ENCODE results near the gene EIF2B4. TPM values are rescaled to one million over a fixed set of nuclear protein-coding genes. Genes with fewer than 3 reads are reported as not detected.

The EIF2B4 gene
- polyA plus RNA-seq, 1 experiment: 42.8 TPM

- TF ChIP-seq, protein P1, sequence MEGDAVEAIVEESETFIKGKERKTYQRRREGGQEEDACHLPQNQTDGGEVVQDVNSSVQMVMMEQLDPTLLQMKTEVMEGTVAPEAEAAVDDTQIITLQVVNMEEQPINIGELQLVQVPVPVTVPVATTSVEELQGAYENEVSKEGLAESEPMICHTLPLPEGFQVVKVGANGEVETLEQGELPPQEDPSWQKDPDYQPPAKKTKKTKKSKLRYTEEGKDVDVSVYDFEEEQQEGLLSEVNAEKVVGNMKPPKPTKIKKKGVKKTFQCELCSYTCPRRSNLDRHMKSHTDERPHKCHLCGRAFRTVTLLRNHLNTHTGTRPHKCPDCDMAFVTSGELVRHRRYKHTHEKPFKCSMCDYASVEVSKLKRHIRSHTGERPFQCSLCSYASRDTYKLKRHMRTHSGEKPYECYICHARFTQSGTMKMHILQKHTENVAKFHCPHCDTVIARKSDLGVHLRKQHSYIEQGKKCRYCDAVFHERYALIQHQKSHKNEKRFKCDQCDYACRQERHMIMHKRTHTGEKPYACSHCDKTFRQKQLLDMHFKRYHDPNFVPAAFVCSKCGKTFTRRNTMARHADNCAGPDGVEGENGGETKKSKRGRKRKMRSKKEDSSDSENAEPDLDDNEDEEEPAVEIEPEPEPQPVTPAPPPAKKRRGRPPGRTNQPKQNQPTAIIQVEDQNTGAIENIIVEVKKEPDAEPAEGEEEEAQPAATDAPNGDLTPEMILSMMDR (IDR thresholded peaks at IDR 0.05; ENCODE audit: insufficient read depth, low read depth, low read length): no peak
- ChIA-PET CTCF (no interaction called here), POLR2A (no interaction called here)
- DNase-seq (ENCODE audit: low read depth): no peak
- Histone ChIP-seq H3K36me3 (ENCODE audit: control insufficient read depth, insufficient read depth, low read length) (peaks cover 24% of the 10 kb centered on the region), H3K4me3 (ENCODE audit: low read depth, low read length) (no peak overlapping the region), H3K27me3 (ENCODE audit: control insufficient read depth, insufficient read depth, low read length) (no peaks in the 10 kb centered on the region)
These were observed 34.0 kb downstream of the EIF2B4 start for GRCh38 chr2:27336173-27336572.

DNA sequence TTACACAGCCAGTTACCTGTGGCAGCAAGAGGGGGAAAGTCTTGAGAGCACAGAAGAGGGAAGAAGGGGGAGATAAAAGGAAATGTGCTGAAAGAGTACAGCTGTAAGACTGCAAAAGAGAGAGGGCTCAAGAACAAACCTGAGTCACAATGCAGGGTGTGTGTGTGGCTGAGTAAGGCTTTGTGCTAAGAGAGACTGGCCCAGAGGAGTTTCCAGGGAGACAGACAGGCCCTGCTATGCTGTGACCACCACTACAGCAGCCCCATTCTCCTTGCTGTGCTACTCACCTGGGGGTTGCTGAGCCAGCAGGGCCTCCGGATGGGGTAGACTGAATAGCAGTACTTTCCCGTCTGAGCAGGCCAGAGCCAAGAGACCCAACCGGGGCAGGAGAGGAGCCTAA is 34.8 kb downstream of the EIF2B4 start:
- Histone ChIP-seq H3K27me3 (ENCODE audit: control insufficient read depth, insufficient read depth, low read length) (no peaks in the 10 kb centered on the region), H3K4me3 (ENCODE audit: low read depth, low read length) (no peak overlapping the region), H3K36me3 (ENCODE audit: control insufficient read depth, insufficient read depth, low read length) (peaks cover 25% of the 10 kb centered on the region)
- TF ChIP-seq, protein P1 (IDR thresholded peaks at IDR 0.05; ENCODE audit: insufficient read depth, low read depth, low read length): no peak
- CTCF ChIA-PET: no interaction called here
- POLR2A ChIA-PET: no interaction called here
- DNase-seq (ENCODE audit: low read depth): no peak

GRCh38 chr2:27324720-27325119 is 45.4 kb downstream of the EIF2B4 start:
- H3K27me3 ChIP-seq (ENCODE audit: control insufficient read depth, insufficient read depth, low read length): no peaks in the 10 kb centered on the region
- POLR2A ChIA-PET: no interaction called here
- no peak overlapping the region for H3K4me3 ChIP-seq (ENCODE audit: low read depth, low read length)
- TF ChIP-seq, protein P1 (IDR thresholded peaks at IDR 0.05; ENCODE audit: insufficient read depth, low read depth, low read length): no peak
- no peak for DNase-seq (ENCODE audit: low read depth)
- peaks cover 10% of the 10 kb centered on the region for H3K36me3 ChIP-seq (ENCODE audit: control insufficient read depth, insufficient read depth, low read length)
- CTCF ChIA-PET: interaction anchor here (1.2 kb wide), 2 partner anchors 9 to 32 kb away, joined by 3 to 4 read pairs; no protein-coding TSS in a partner anchor

GRCh38 chr2:27323596-27324285 is 46.4 kb downstream of the EIF2B4 start:
- Histone ChIP-seq H3K27me3 (ENCODE audit: control insufficient read depth, insufficient read depth, low read length) (no peaks in the 10 kb centered on the region), H3K4me3 (ENCODE audit: low read depth, low read length) (peak overlapping the region; percentile 67), H3K36me3 (ENCODE audit: control insufficient read depth, insufficient read depth, low read length) (peaks cover 8% of the 10 kb centered on the region)
- ChIA-PET CTCF (interaction anchor here (1.2 to 6.1 kb wide), 3 partner anchors 10 to 33 kb away, joined by 3 to 34 read pairs (median 4); no protein-coding TSS in a partner anchor), POLR2A (no interaction called here)
- TF ChIP-seq, protein P1 (IDR thresholded peaks at IDR 0.05; ENCODE audit: insufficient read depth, low read depth, low read length): no peak
- no peak for DNase-seq (ENCODE audit: low read depth)

DNA sequence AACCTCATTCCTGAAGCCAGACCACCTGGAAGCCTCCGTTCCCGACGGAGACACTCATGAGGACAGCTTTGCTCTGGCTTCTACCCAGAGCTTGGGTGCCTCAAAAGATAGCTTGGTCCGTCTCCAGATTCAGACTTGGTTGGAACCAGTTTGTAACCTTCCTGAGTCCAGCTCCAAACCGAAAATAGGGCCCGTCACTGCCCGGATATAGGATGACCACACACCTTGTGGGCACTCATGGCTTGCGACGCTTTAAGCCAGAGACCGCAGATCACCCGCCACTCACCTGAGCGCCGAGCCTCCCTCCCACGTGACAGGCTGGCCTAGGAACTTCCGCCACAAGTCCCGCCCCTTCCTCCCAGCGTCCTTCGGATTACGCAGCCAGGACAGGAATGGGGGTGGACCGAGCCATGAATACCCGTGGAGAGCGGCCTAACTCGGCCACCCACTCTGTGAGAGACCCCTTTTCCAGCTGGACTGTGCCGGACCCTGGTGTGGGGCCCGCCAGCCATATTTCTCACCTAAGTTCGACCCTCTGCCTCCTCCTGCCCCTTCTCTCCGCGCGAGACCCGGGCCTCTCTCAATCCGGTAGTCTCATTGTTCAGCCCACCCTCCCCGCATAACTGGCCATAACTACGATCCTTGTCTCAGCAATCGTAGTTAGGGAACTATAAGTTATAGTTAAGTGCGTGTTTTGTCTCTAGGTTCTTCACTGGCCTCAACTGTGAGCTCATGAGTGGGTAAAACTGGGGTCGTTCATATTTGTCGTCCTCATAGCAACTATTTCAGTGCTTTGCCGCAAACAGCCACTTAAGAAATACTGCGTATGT is 47.2 kb downstream of the EIF2B4 start, which contains the start of gene MPV17:
Gene MPV17, minus strand, starts transcription at position 332 of the 830 bp plus-strand sequence. CDS start 580 bp downstream, outside the sequence.
- peak within 1 kb of the TSS; percentile 67 for H3K4me3 ChIP-seq (ENCODE audit: low read depth, low read length)
- POLR2A ChIA-PET: no interaction called here

More for the DNA sequence above, 47.2 kb downstream of the EIF2B4 start, which contains the start of gene MPV17:
- DNase-seq (ENCODE audit: low read depth): peak; percentile 47
- H3K36me3 ChIP-seq (ENCODE audit: control insufficient read depth, insufficient read depth, low read length): peaks cover 6% of the 10 kb centered on the region
- TF ChIP-seq, protein P1 (IDR thresholded peaks at IDR 0.05; ENCODE audit: insufficient read depth, low read depth, low read length): no peak
- CTCF ChIA-PET: interaction anchor here (1.1 to 6.1 kb wide), 2 partner anchors 19 to 48 kb away, joined by 5 to 34 read pairs; no protein-coding TSS in a partner anchor
- H3K27me3 ChIP-seq (ENCODE audit: control insufficient read depth, insufficient read depth, low read length): no peaks in the 10 kb centered on the region
